NCI-H1436 treated with DMSO at 0.1 percent for 48 hours (cell line): ENCODE data around the gene BLMH.

ENCODE experiments used
- DNase-seq: peaks from one replicate; lab custom pipeline; 2025; lab: John Stamatoyannopoulos, UW

BLMH gene

DNA sequence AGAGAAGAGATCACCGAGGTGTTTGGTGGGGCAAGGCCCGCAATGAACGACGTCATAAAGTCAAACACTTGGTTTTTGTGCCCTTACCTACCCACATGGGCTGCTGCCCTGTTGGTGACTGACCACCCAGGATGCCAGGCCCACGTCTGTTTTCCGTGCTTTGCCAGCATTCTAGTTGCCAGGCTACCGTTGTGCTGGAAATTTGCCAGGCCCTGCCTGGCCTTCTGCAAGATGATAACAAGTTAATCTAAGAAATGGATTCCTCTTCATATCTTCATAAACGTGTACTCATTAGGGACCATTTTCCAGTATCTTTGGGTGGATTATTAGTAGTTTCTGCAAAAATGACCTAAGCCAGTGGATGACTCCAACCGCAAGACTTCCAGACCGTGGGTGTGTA, 91.6 kb downstream of the BLMH start:
- DNase-seq: no peak

DNA sequence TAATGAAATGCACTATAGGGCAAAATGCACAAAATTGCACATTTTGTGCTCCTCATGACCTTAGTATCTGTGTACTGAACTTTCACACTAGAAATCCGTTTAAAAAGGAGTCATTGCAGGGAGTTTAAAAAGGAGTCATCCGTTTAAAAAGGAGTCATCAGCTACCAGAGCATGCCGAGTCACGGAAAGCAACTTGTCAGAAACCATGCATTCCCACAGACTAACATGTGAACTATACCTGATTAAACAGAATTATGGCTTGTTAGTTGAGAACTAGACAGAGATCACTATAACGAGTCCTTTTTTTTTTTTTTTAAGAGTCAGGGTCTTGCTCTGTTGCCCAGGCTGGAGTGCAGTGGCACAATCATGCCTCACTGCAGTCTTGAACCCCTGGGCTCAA, 92.1 kb downstream of the BLMH start:
- DNase-seq: no peak
